Sigmoid colon (tissue), 7 donors: Measurements from ENCODE around the gene DNAJB14. TPM values are rescaled to one million over a fixed set of nuclear protein-coding genes. Genes with fewer than 3 reads are reported as not detected.

Experiments
- DNase-seq: peaks from one replicate; pipeline ENCODE4 v3.0.0-alpha.2; 2019
- H3K27ac ChIP-seq, 4 donors: fragments of 200-600 bp; sonication (generic); one replicate each; pipeline ENCODE4 v1.5.1; 2016 to 2019; ENCODE audit warnings: mild to moderate bottlenecking in 1 of 4
- H3K27me3 ChIP-seq, 3 donors: fragments of 200-600 bp; sonication (generic); one replicate each; pipeline ENCODE4 v1.5.1; 2019; ENCODE audit warnings: mild to moderate bottlenecking in 1 of 3
- H3K36me3 ChIP-seq, 4 donors: fragments of 200-600 bp; sonication (generic); one replicate each; pipeline ENCODE4 v1.5.1; 2016 to 2019
- H3K4me1 ChIP-seq, 4 donors: fragments of 200-600 bp; sonication (generic); one replicate each; pipeline ENCODE4 v1.5.1; 2017 to 2019
- H3K4me3 ChIP-seq, 4 donors: fragments of 200-600 bp; sonication (generic); one replicate each; pipeline ENCODE4 v1.5.1; 2017 to 2019; ENCODE audit warnings: mild to moderate bottlenecking in 2 of 4, moderate library complexity in 1 of 4
- H3K9me3 ChIP-seq, 4 donors: fragments of 200-600 bp in 3 of 4; sonication (generic) in 3 of 4; one replicate each; pipeline versions ENCODE4 v1.5.1 to v1.6.1; 2013 to 2019
- EP300 ChIP-seq, 4 donors: sonication (generic); formaldehyde crosslinking; IDR thresholded peaks; one replicate each; pipeline ENCODE4 v1.6.1; 2017; ENCODE audit warnings: antibody characterized with exemption in 4 of 4
- POLR2A ChIP-seq, 2 donors: fragments of 450-650 bp; IDR thresholded peaks; one replicate each; pipeline ENCODE4 v1.6.1; 2016; ENCODE audit warnings: antibody characterized with exemption in 2 of 2, mild to moderate bottlenecking in 2 of 2, moderate library complexity in 2 of 2
- POLR2AphosphoS5 ChIP-seq, 4 donors: sonication (generic); formaldehyde crosslinking; IDR thresholded peaks; one replicate each; pipeline ENCODE4 v1.6.1; 2017; ENCODE audit warnings: antibody characterized with exemption in 4 of 4
- WGBS, 2 donors: extraction: QIAGEN DNeasy Blood & Tissue Kit; methylation state at CpG; one replicate each; pipeline ENCODE4 v1.1.7; 2013; 5-methylcytosine and 5-hydroxymethylcytosine counted together
- intact Hi-C: fragments of 100-400 bp; cut with DNase I; formaldehyde crosslinking; loops from one replicate; pipeline ENCODE4 v1.15.1; 2023
- polyA plus RNA-seq, 3 donors: library from polyadenylated mRNA; stranded (reverse); fragments of 200-250 nt; gene quantifications; one replicate each; pipeline ENCODE4 v1.2.3, GENCODE V29; 2013
- total RNA-seq, 4 donors: library from RNA; depleted of rRNA; stranded (reverse); fragments of >200 nt; gene quantifications; one replicate each; pipeline ENCODE4 v1.1.0, GENCODE V29; 2016
- TF ChIP-seq, protein P1 (sequence below), 4 experiments: fragments of 450-650 bp in 3 of 4; fragments of 200-600 bp in 1 of 4; IDR thresholded peaks; one replicate each; pipeline ENCODE4 v1.5.1; 2016 to 2019; ENCODE audit warnings: antibody characterized with exemption in 4 of 4, mild to moderate bottlenecking in 3 of 4, moderate library complexity in 2 of 4
- donor health status: healthy with polysubstance abuse.
- donor health status: Bipolar disorder and iron deficiency.
- donor health status: healthy.

DNAJB14 gene
- total and polyA plus RNA-seq, 7 donors: 9.0 to 53.9 (median 31.4) TPM

DNA sequence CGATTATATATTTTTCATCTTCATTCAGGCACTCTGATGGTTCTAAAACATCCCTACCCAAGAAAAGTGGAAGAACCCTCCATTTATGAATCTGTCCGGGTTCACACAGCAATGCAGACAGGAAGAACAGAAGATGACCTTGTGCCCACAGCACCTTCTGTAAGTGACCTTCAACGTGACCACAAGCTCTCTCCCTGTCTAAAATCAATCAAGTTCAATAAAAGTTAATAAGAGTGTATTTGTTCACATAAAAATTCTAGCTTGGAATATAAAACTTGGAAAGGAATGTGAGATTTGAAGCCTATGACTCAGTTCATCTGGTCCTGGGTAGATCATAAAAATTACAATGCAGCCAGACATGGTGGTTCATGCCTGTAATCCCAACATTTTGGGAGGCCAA, 93.2 kb downstream of the DNAJB14 start:
- WGBS, 2 donors: 72 to 86% methylated on average over 3 of the region's 3 CpGs
- TF ChIP-seq POLR2AphosphoS5 (IDR thresholded peaks at IDR 0.05) (no peak), POLR2A (IDR thresholded peaks at IDR 0.05) (no peak), EP300 (IDR thresholded peaks at IDR 0.05) (no peak)
- TF ChIP-seq, protein P1, sequence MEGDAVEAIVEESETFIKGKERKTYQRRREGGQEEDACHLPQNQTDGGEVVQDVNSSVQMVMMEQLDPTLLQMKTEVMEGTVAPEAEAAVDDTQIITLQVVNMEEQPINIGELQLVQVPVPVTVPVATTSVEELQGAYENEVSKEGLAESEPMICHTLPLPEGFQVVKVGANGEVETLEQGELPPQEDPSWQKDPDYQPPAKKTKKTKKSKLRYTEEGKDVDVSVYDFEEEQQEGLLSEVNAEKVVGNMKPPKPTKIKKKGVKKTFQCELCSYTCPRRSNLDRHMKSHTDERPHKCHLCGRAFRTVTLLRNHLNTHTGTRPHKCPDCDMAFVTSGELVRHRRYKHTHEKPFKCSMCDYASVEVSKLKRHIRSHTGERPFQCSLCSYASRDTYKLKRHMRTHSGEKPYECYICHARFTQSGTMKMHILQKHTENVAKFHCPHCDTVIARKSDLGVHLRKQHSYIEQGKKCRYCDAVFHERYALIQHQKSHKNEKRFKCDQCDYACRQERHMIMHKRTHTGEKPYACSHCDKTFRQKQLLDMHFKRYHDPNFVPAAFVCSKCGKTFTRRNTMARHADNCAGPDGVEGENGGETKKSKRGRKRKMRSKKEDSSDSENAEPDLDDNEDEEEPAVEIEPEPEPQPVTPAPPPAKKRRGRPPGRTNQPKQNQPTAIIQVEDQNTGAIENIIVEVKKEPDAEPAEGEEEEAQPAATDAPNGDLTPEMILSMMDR (IDR thresholded peaks at IDR 0.05): no peak
- no peak for DNase-seq

GRCh38 chr4:99852199-99852749, 94.1 kb downstream of the DNAJB14 start:
- Histone ChIP-seq H3K36me3 (no peaks in the 10 kb centered on the region), H3K4me1 (peaks cover 0 to 4% (median 0%) of the 10 kb centered on the region in 4 donors), H3K4me3 (no peak overlapping the region), H3K9me3 (no peaks in the 10 kb centered on the region), H3K27ac (no peak overlapping the region), H3K27me3 (no peaks in the 10 kb centered on the region)
- DNase-seq: no peak
- 85 to 93% methylated on average over 3 of the region's 3 CpGs for WGBS, 2 donors
- TF ChIP-seq EP300 (IDR thresholded peaks at IDR 0.05) (no peak), POLR2AphosphoS5 (IDR thresholded peaks at IDR 0.05) (no peak), POLR2A (IDR thresholded peaks at IDR 0.05) (no peak)
- TF ChIP-seq, protein P1 (IDR thresholded peaks at IDR 0.05): no peak
- intact Hi-C loops: no loop called here

More for the DNA sequence above, 93.2 kb downstream of the DNAJB14 start:
- no peak overlapping the region for H3K27ac ChIP-seq
- H3K4me3 ChIP-seq: no peak overlapping the region
- peaks cover 0 to 4% (median 0%) of the 10 kb centered on the region in 4 donors for H3K4me1 ChIP-seq
- no peaks in the 10 kb centered on the region for H3K36me3 ChIP-seq
- intact Hi-C loops: no loop called here
- no peaks in the 10 kb centered on the region for H3K27me3 ChIP-seq
- no peaks in the 10 kb centered on the region for H3K9me3 ChIP-seq

DNA sequence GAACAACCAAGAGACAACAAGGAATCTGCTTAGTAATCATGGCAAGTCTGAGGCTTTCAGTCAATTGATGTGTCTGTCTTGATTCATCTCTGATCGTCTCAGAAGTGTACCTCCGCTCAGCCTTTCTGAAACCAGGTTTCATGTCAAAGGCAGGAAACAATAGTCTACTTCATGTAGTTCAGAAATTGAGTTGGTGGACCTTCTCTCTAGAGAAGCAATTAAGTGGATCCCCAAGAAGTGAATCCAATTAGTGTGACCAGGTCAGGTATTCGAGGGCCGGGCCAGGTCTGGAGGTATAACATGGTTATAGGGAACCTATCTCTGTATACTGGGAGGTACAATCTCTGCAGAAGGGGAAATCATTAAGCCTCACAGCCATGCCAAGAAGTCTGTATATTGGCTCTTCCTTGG, 97.8 kb downstream of the DNAJB14 start:
- intact Hi-C loops: no loop called here
- TF ChIP-seq, protein P1 (IDR thresholded peaks at IDR 0.05): no peak
- no peak for TF ChIP-seq POLR2AphosphoS5 (IDR thresholded peaks at IDR 0.05)
- TF ChIP-seq POLR2A (IDR thresholded peaks at IDR 0.05): no peak
- TF ChIP-seq EP300 (IDR thresholded peaks at IDR 0.05): no peak
- Histone ChIP-seq H3K4me1 (peaks cover 0 to 10% (median 7%) of the 10 kb centered on the region in 4 donors), H3K27ac (no peak overlapping the region), H3K4me3 (no peak overlapping the region), H3K27me3 (no peaks in the 10 kb centered on the region), H3K9me3 (no peaks in the 10 kb centered on the region), H3K36me3 (no peaks in the 10 kb centered on the region)
- 83 to 91% methylated on average over 4 of the region's 4 CpGs for WGBS, 2 donors
- no peak for DNase-seq

DNA sequence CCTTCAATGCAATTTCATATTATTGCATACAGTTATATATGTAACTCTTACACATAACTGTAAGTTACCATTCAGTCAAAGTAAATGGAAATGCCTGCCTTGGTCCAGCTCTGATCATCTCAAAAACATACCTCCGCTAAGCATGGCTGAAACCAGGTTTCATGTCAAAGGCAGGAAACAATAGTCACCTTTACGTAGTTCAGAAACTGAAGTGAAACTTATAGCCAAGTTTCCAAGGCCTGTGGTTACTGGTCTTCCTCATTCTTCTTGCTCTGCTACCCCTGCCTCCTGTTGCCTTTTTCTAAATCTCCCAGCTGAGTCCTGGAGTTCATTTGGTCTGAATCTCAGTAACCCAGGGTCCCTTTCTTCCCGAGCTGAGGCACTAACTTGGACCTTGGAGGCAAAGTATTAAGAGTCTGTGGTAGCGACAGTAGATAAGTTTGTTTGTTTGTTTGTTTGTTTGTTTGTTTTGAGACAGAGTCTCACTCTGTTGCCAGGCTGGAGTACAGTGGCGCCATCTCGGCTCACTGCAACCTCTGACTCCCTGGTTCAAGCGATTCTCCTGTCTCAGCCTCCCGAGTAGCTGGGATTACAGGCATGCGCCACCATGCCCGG, 98.9 kb downstream of the DNAJB14 start:
- H3K27ac ChIP-seq: no peak overlapping the region
- H3K4me3 ChIP-seq: no peak overlapping the region
- H3K36me3 ChIP-seq: no peaks in the 10 kb centered on the region
- no peak for TF ChIP-seq POLR2A (IDR thresholded peaks at IDR 0.05)
- TF ChIP-seq, protein P1 (IDR thresholded peaks at IDR 0.05): no peak
- TF ChIP-seq POLR2AphosphoS5 (IDR thresholded peaks at IDR 0.05): no peak
- no peak for TF ChIP-seq EP300 (IDR thresholded peaks at IDR 0.05)
- no peak for DNase-seq
- H3K27me3 ChIP-seq: no peaks in the 10 kb centered on the region
- no peaks in the 10 kb centered on the region for H3K9me3 ChIP-seq
- peaks cover 0 to 10% (median 7%) of the 10 kb centered on the region in 4 donors for H3K4me1 ChIP-seq
- intact Hi-C loops: no loop called here
- 81 to 91% methylated on average over 10 of the region's 10 CpGs for WGBS, 2 donors
